ENCODE results near the gene NOCT. TPM values are rescaled to one million over a fixed set of nuclear protein-coding genes. Genes with fewer than 3 reads are reported as not detected.
A peak's percentile ranks its signal among the peaks of the same experiment; 100 is the strongest.

NOCT gene
- total and polyA plus RNA-seq, 2 of the 8 experiments (the other 6 are each of a cell fraction or from before 2014, with no cell fraction given): 10.4 to 45.5 TPM

DNA sequence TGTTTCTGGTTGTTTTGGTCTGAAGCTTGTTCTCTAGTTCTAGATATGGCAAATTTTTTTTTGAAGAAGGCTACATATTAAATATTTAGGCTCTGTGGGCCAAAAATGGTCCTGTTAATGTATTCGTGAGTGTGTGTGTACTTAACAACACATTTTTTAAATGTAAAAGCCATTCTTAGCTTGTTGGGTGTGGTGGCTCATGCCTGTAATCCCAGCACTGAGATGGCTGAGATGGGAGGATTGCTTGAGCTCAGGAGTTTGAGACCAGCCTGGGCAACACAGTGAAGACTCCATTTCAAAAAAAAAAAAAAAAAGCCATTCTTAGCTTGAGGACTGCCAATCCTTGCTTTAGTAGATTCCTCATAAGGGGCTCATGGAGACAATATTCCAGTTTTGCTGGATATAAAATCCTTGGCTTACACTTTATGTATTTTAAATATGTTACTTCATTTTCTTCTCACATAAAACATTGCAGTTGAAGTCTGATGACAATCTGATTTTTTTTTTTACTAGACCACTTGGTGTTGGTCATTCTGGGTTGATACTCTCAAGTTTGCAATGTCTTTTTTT is 23.4 kb downstream of the NOCT start:
- no peak overlapping the region for H2BK12ac ChIP-seq (ENCODE audit: low read depth, low read length)
- H2AK5ac ChIP-seq (ENCODE audit: low read depth, low read length): no peak overlapping the region
- H3K36me3 ChIP-seq (ENCODE audit: control insufficient read depth in 2 of 4, insufficient read depth in 4 of 4, low read length in 3 of 4): peaks cover 0 to 16% (median 6%) of the 10 kb centered on the region in 4 experiments; a peak in 4 of 8 replicates
- H2BK20ac ChIP-seq (ENCODE audit: low read length): no peak overlapping the region
- H4K20me1 ChIP-seq (replicated peaks in 1 of 2; ENCODE audit: control insufficient read depth in 1 of 2, insufficient read depth in 2 of 2, low read length in 2 of 2): peaks cover 15 to 16% of the 10 kb centered on the region in 2 experiments
- no peak overlapping the region for H4K5ac ChIP-seq (ENCODE audit: insufficient read length, low read depth, low read length)
- H3K27me3 ChIP-seq (replicated peaks in 1 of 4; ENCODE audit: control insufficient read depth in 3 of 4, extremely low read depth in 1 of 4, insufficient read depth in 3 of 4, low read length in 3 of 4): no peaks in the 10 kb centered on the region
- H3K9me3 ChIP-seq (ENCODE audit: insufficient read depth in 2 of 2, low read depth in 1 of 2, low read length in 1 of 2): no peaks in the 10 kb centered on the region
- no peak overlapping the region for H3K14ac ChIP-seq (ENCODE audit: insufficient read length)
- no peak overlapping the region for H3K56ac ChIP-seq (replicated peaks; ENCODE audit: insufficient read length, low read depth, low read length)
- no peak overlapping the region for H2BK120ac ChIP-seq (replicated peaks; ENCODE audit: low read depth, low read length)
- no peak overlapping the region for H4K8ac ChIP-seq (ENCODE audit: extremely low read depth, insufficient read depth, low read length)
- no peak overlapping the region for H3K23ac ChIP-seq (ENCODE audit: insufficient read length)
- no peaks in the 10 kb centered on the region for H3K4me1 ChIP-seq (replicated peaks in 1 of 4; ENCODE audit: control insufficient read depth in 3 of 4, insufficient read depth in 4 of 4, low read length in 3 of 4)
- H2BK15ac ChIP-seq (ENCODE audit: low read length): no peak overlapping the region
- ChIA-PET CTCF (ENCODE audit: partially characterized antibody) (interaction anchor here (0.6 to 1.6 kb wide), 4 partner anchors 9 to 21 kb away, joined by 3 to 11 read pairs (median 4); no protein-coding TSS in a partner anchor), POLR2A (ENCODE audit: partially characterized antibody) (interaction anchor here (1.5 kb wide), 1 partner anchor 10 kb away, joined by 5 read pairs; no protein-coding TSS in a partner anchor)
- H3K23me2 ChIP-seq (ENCODE audit: low read depth, low read length): no peaks in the 10 kb centered on the region
- H3K27ac ChIP-seq (ENCODE audit: low read depth, low read length): no peak overlapping the region
- H4K91ac ChIP-seq (replicated peaks; ENCODE audit: insufficient read length, low read length): no peak overlapping the region
- WGBS, 2 experiments (ENCODE audit: extremely low coverage in 1 of 2, insufficient coverage in 1 of 2, insufficient read length in 1 of 2, insufficient replicate concordance in 2 of 2, low coverage in 1 of 2, low lambda C conversion rate in 2 of 2, missing lambda C conversion rate in 1 of 2): 95% methylated on average over 1 of the region's 1 CpG; no CpG with 5 or more reads in 1 of the 2 experiments
- H3K4ac ChIP-seq (replicated peaks; ENCODE audit: insufficient read length, low read depth, low read length): no peak overlapping the region
- no peak overlapping the region for H3K18ac ChIP-seq (ENCODE audit: extremely low read depth, low read length)
- no peak overlapping the region for H2AFZ ChIP-seq (ENCODE audit: low read length)
- FAIRE-seq (no peak), DNase-seq (ENCODE audit: low read depth in 1 of 2, low spot score in 2 of 2) (peak in 1 of 2 experiments; percentile 14)
- peaks cover 9 to 87% of the 10 kb centered on the region in 2 experiments; a peak in 3 of 4 replicates for H3K79me2 ChIP-seq (ENCODE audit: control insufficient read depth in 1 of 2, insufficient read depth in 2 of 2, low read length in 2 of 2)
- H3K4me3 ChIP-seq (ENCODE audit: extremely low read depth in 1 of 4, insufficient read depth in 2 of 4, low read depth in 3 of 4, low read length in 4 of 4): no peak overlapping the region
- no peak overlapping the region for H3K9ac ChIP-seq (replicated peaks in 1 of 4; ENCODE audit: extremely low read depth in 1 of 4, low read depth in 3 of 4, low read length in 3 of 4)
- H3K79me1 ChIP-seq (ENCODE audit: low read depth, low read length): peaks cover 4% of the 10 kb centered on the region; the same call in 1 of the 2 replicates
- no peak overlapping the region for H2BK5ac ChIP-seq (ENCODE audit: low read depth, low read length)
- no peak overlapping the region for H3K4me2 ChIP-seq (ENCODE audit: insufficient read depth in 1 of 2, low read depth in 2 of 2, low read length in 2 of 2)
- TF ChIP-seq, protein P1, sequence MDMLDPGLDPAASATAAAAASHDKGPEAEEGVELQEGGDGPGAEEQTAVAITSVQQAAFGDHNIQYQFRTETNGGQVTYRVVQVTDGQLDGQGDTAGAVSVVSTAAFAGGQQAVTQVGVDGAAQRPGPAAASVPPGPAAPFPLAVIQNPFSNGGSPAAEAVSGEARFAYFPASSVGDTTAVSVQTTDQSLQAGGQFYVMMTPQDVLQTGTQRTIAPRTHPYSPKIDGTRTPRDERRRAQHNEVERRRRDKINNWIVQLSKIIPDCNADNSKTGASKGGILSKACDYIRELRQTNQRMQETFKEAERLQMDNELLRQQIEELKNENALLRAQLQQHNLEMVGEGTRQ (IDR thresholded peaks at IDR 0.05; ENCODE audit: low read length): no peak
- TF ChIP-seq POLR2A (IDR thresholded peaks at IDR 0.05; ENCODE audit: control extremely low read depth in 1 of 2, low read depth in 2 of 2, low read length in 2 of 2) (no peak), SIX5 (IDR thresholded peaks at IDR 0.05; ENCODE audit: low read depth, low read length) (no peak), CHD2 (IDR thresholded peaks at IDR 0.05; ENCODE audit: low read length) (no peak), RNF2 (IDR thresholded peaks at IDR 0.05; ENCODE audit: borderline replicate concordance, low read depth, low read length, missing control alignments, poor library complexity, severe bottlenecking) (no peak), NRF1 (IDR thresholded peaks at IDR 0.05; ENCODE audit: low read depth, low read length) (no peak), KDM4A (IDR thresholded peaks at IDR 0.05; ENCODE audit: low read depth, low read length, severe bottlenecking) (no peak), GTF2F1 (IDR thresholded peaks at IDR 0.05; ENCODE audit: borderline replicate concordance, low read depth, low read length) (no peak), SIN3A (conservative IDR thresholded peaks at IDR 0.05 in 1 of 2, IDR thresholded peaks at IDR 0.05 in 1 of 2; ENCODE audit: low read depth in 1 of 2, low read length in 2 of 2) (no peak), EP300 (IDR thresholded peaks at IDR 0.05; ENCODE audit: borderline replicate concordance in 1 of 2, low read depth in 2 of 2, low read length in 2 of 2) (no peak), POLR2AphosphoS5 (IDR thresholded peaks at IDR 0.05; ENCODE audit: low read depth, low read length) (no peak), SP1 (IDR thresholded peaks at IDR 0.05; ENCODE audit: low read depth, low read length) (no peak)

All from H1 (cell line).